ENCODE results near the gene NAV1.
A peak's percentile ranks its signal among the peaks of the same experiment; 100 is the strongest.
"Not testable (repeated sequence)": the region's sequence is repeated elsewhere in the genome, so short reads cannot be mapped to it uniquely, and the experiment has no call there.

NAV1 gene

GRCh38 chr1:201503397-201504176 is 35.3 kb upstream of the NAV1 start:
- peak; percentile 23 for DNase-seq

- no peak for DNase-seq
These were observed 34.7 kb upstream of the NAV1 start for GRCh38 chr1:201504179-201504631.

- DNase-seq, result no peak
These were observed 34.0 kb upstream of the NAV1 start for GRCh38 chr1:201504799-201505502.

GRCh38 chr1:201505503-201505890 is 33.4 kb upstream of the NAV1 start:
- DNase-seq, result no peak

- no peak for DNase-seq
These were observed 32.8 kb upstream of the NAV1 start for GRCh38 chr1:201506092-201506491.

- DNase-seq, result peak; percentile 77
These were observed 32.2 kb upstream of the NAV1 start, which contains the start of gene CSRP1 for GRCh38 chr1:201506557-201507359. TSS of gene CSRP1 (minus strand) at chr1:201507123. CDS start at chr1:201496303, 10,820 bp downstream.

GRCh38 chr1:201507360-201507675 is 31.6 kb upstream of the NAV1 start:
- no peak for DNase-seq

- no peak for DNase-seq
These were observed 30.1 kb upstream of the NAV1 start for GRCh38 chr1:201508809-201509208.

- no peak for DNase-seq
These were observed 29.1 kb upstream of the NAV1 start for GRCh38 chr1:201509601-201510374.

- no peak for DNase-seq
These were observed 28.2 kb upstream of the NAV1 start for GRCh38 chr1:201510734-201511133.

- no peak for DNase-seq
These were observed 27.5 kb upstream of the NAV1 start for GRCh38 chr1:201511396-201511940.

GRCh38 chr1:201511941-201512539 is 26.9 kb upstream of the NAV1 start:
- DNase-seq, result no peak

- DNase-seq, result no peak
These were observed 25.3 kb upstream of the NAV1 start for GRCh38 chr1:201513498-201514243.

GRCh38 chr1:201514466-201514865 is 24.5 kb upstream of the NAV1 start:
- no peak for DNase-seq

GRCh38 chr1:201515062-201515750 is 23.7 kb upstream of the NAV1 start:
- no peak for DNase-seq

GRCh38 chr1:201515895-201516294 is 23.0 kb upstream of the NAV1 start:
- DNase-seq, result no peak

- no peak for DNase-seq
These were observed 22.3 kb upstream of the NAV1 start for GRCh38 chr1:201516511-201517127.

GRCh38 chr1:201517631-201518030 is 21.3 kb upstream of the NAV1 start:
- DNase-seq, result no peak

- DNase-seq, result no peak
These were observed 20.9 kb upstream of the NAV1 start for GRCh38 chr1:201518071-201518470.

- DNase-seq, result not testable (repeated sequence)
These were observed 18.8 kb upstream of the NAV1 start for GRCh38 chr1:201520046-201520575.

Data from NCI-H2107 (cell line).